Heart right ventricle (tissue), 16 donors: ENCODE measurements around the gene CYB5D1. TPM values are rescaled to one million over a fixed set of nuclear protein-coding genes. Genes with fewer than 3 reads are reported as not detected.

Experiments
- ATAC-seq, 8 donors: fragments of 200-7000 bp; cut with Tn5 transposase; one replicate each; pipeline ENCODE4 v1.9.1; 2020; ENCODE audit warnings: mild to moderate bottlenecking in 8 of 8, moderate library complexity in 8 of 8, moderate number of reproducible peaks in 1 of 8
- DNase-seq, 2 donors: peaks; one replicate each; pipeline ENCODE4 v3.0.0-alpha.2; 2020
- H3K27ac ChIP-seq, 10 donors: fragments of 200-600 bp; sonication (generic) in 2 of 10; one replicate each; pipeline versions ENCODE4 v1.5.0 to v1.8.0; 2020 to 2022; ENCODE audit warnings: mild to moderate bottlenecking in 3 of 10
- H3K27me3 ChIP-seq, 7 donors: fragments of 200-600 bp; one replicate each; pipeline ENCODE4 v1.8.0; 2021 to 2022; ENCODE audit warnings: mild to moderate bottlenecking in 2 of 7
- H3K36me3 ChIP-seq, 9 donors: fragments of 200-600 bp; sonication (generic) in 1 of 9; one replicate each; pipeline versions ENCODE4 v1.5.0 to v1.8.0; 2020 to 2022; ENCODE audit warnings: mild to moderate bottlenecking in 2 of 9
- H3K4me1 ChIP-seq, 9 donors: fragments of 200-600 bp; sonication (generic) in 1 of 9; one replicate each; pipeline versions ENCODE4 v1.5.0 to v1.8.0; 2020 to 2022; ENCODE audit warnings: mild to moderate bottlenecking in 4 of 9
- H3K4me3 ChIP-seq, 10 donors: fragments of 200-600 bp; sonication (generic) in 2 of 10; one replicate each; pipeline versions ENCODE4 v1.5.0 to v1.8.0; 2020 to 2022; ENCODE audit warnings: mild to moderate bottlenecking in 7 of 10, moderate library complexity in 2 of 10
- H3K9me3 ChIP-seq, 11 donors: fragments of 200-600 bp in 10 of 11; sonication (generic) in 2 of 11; one replicate each; pipeline versions ENCODE4 v1.5.0 to v1.8.0; 2013 to 2022; ENCODE audit warnings: mild to moderate bottlenecking in 2 of 11, control low read depth in 1 of 11, moderate library complexity in 1 of 11
- CTCF ChIP-seq, 9 donors: fragments of 200-600 bp; sonication (generic) in 2 of 9; IDR thresholded peaks; one replicate each; pipeline versions ENCODE4 v1.5.0 to v1.8.0; 2021 to 2022; ENCODE audit warnings: antibody characterized with exemption in 9 of 9, mild to moderate bottlenecking in 5 of 9, moderate library complexity in 1 of 9
- WGBS, 2 donors: extraction: QIAGEN DNeasy Blood & Tissue Kit; methylation state at CpG; one replicate each; pipeline ENCODE4 v1.1.7; 2013; ENCODE audit warnings: inconsistent platforms in 1 of 2; 5-methylcytosine and 5-hydroxymethylcytosine counted together
- intact Hi-C, 10 donors: fragments of 100-400 bp; cut with DNase I; formaldehyde crosslinking; loops; one replicate each; pipeline versions ENCODE4 v1.11.1 to v1.14.2; 2022
- polyA plus RNA-seq, 2 donors: library from polyadenylated mRNA; stranded (reverse); fragments of 200-250 nt; gene quantifications; one replicate each; pipeline ENCODE4 v1.2.3, GENCODE V29; 2013
- total RNA-seq, 10 donors: library from RNA; stranded (reverse); fragmentation: NEBNext Ultra II Directional in 3 of 10; extraction: Animal tissue kit (Norgen Biotek cat#: 25700) in 3 of 10; gene quantifications; one replicate each; pipeline versions ENCODE4 v1.2.1 to v1.2.4, GENCODE V29; 2021 to 2023
- donor health status: Arrhythmogenic right ventricular cardiomyopathy.
- donor health status: ischemic (EF 13 %, LVEDD 7.1; RV severe dilation, severe dysfunction).
- donor health status: healthy with polysubstance abuse.
- donor health status: DM: no; HTN: yes; CAD: no.
- donor health status: DM: no; HTN: no; CAD: no.
- donor health status: ischemic (EF 25% LVEDD 6.9; RV normal size, moderate dysfunction).
- donor health status: ischemic (EF 25% LVEDD 5.7; RV mildly dilated, moderate dysfunction).
- donor health status: healthy.
- donor health status: DM: yes; HTN: yes; CAD: no.
- donor health status: Ischemic cardiomyopathy.
- donor health status: ischemic (EF 35%, LVEDD 5.7; RV mildly dilated, moderate dysfunction).
- donor health status: nonischemic (EF 11% LVEDD 7.7; RV severe dilation, severe dysfunction).
- donor health status: DM: yes; HTN: yes; CAD: no.
- donor health status: PGD.
- donor health status: ischemic (EF 29% LVEDD 5.4; RV normal size, mild dysfunction).
- donor health status: nonischemic (EF 23%, LVEDD 6.1; RV moderate dilation, normal function).

CYB5D1 gene
- total and polyA plus RNA-seq, 12 donors = 10.0 to 20.1 (median 15.7) TPM

GRCh38 chr17:7903154-7904103 is 45.6 kb downstream of the CYB5D1 start:
- WGBS, 2 donors = 80% methylated on average over 22 of the region's 22 CpGs
- peaks cover 0 to 100% (median 31%) of the 10 kb centered on the region in 9 donors for H3K36me3 ChIP-seq
- no peak for DNase-seq
- ATAC-seq = no peak
- no peak for TF ChIP-seq CTCF (IDR thresholded peaks at IDR 0.05)
- no peaks in the 10 kb centered on the region for H3K27me3 ChIP-seq
- intact Hi-C loops = loop anchor here in 1 of 10 donors (10.0 kb wide), 1 partner anchor 141 kb away; no protein-coding TSS in a partner anchor
- no peak overlapping the region for H3K4me3 ChIP-seq
- H3K4me1 ChIP-seq = no peaks in the 10 kb centered on the region
- no peak overlapping the region for H3K27ac ChIP-seq
- H3K9me3 ChIP-seq = no peaks in the 10 kb centered on the region

- H3K9me3 ChIP-seq = no peaks in the 10 kb centered on the region
- 94 to 96% methylated on average over 29 of the region's 29 CpGs for WGBS, 2 donors
- intact Hi-C loops = loop anchor here in 1 of 10 donors (10.0 kb wide), 1 partner anchor 136 kb away; no protein-coding TSS in a partner anchor
- no peak for ATAC-seq
- H3K4me1 ChIP-seq = peaks cover 0 to 9% (median 2%) of the 10 kb centered on the region in 9 donors
- H3K36me3 ChIP-seq = peaks cover 0 to 85% (median 18%) of the 10 kb centered on the region in 9 donors
- H3K4me3 ChIP-seq = no peak overlapping the region
- H3K27ac ChIP-seq = no peak overlapping the region
- DNase-seq = no peak
- no peak for TF ChIP-seq CTCF (IDR thresholded peaks at IDR 0.05)
- H3K27me3 ChIP-seq = no peaks in the 10 kb centered on the region
Observed at GRCh38 chr17:7909089-7909488, 51.3 kb downstream of the CYB5D1 start.

- intact Hi-C loops = loop anchor here in 9 of 10 donors (5.0 to 10.0 kb wide), 5 partner anchors 77 to 165 kb away; no protein-coding TSS in a partner anchor
- H3K36me3 ChIP-seq = peaks cover 0 to 73% (median 8%) of the 10 kb centered on the region in 9 donors
- no peaks in the 10 kb centered on the region for H3K9me3 ChIP-seq
- H3K27me3 ChIP-seq = no peaks in the 10 kb centered on the region
- H3K4me3 ChIP-seq = no peak overlapping the region
- ATAC-seq = no peak
- no peak for DNase-seq
- no peak for TF ChIP-seq CTCF (IDR thresholded peaks at IDR 0.05)
- peaks cover 3 to 21% (median 14%) of the 10 kb centered on the region in 9 donors for H3K4me1 ChIP-seq
- no peak overlapping the region for H3K27ac ChIP-seq
- WGBS, 2 donors = 94 to 95% methylated on average over 15 of the region's 15 CpGs
Observed at GRCh38 chr17:7910281-7910680, 52.5 kb downstream of the CYB5D1 start.

GRCh38 chr17:7910711-7911110 is 52.9 kb downstream of the CYB5D1 start:
- no peak overlapping the region for H3K27ac ChIP-seq
- no peak for ATAC-seq
- no peaks in the 10 kb centered on the region for H3K9me3 ChIP-seq
- H3K4me3 ChIP-seq = no peak overlapping the region
- DNase-seq = no peak
- WGBS, 2 donors = 95 to 97% methylated on average over 13 of the region's 13 CpGs
- H3K27me3 ChIP-seq = no peaks in the 10 kb centered on the region
- H3K4me1 ChIP-seq = peaks cover 3 to 24% (median 15%) of the 10 kb centered on the region in 9 donors
- TF ChIP-seq CTCF (IDR thresholded peaks at IDR 0.05) = no peak
- intact Hi-C loops = loop anchor here in 9 of 10 donors (5.0 to 10.0 kb wide), 5 partner anchors 77 to 166 kb away; no protein-coding TSS in a partner anchor
- H3K36me3 ChIP-seq = peaks cover 0 to 69% (median 8%) of the 10 kb centered on the region in 9 donors
